Germinal center (tissue), 1 donor: ENCODE measurements around the gene TEP1.
"Not testable (repeated sequence)": the region's sequence is repeated elsewhere in the genome, so short reads cannot be mapped to it uniquely, and the experiment has no call there.

Experiments used
- DNase-seq: peaks from one replicate; pipeline ENCODE4 v3.0.0; 2012; ENCODE audit warnings: mixed read lengths, low spot score

TEP1 gene

GRCh38 chr14:20412876-20413743 is at the start of gene TEP1:
Gene TEP1 (minus strand): TSS chr14:20413501. CDS start chr14:20408439, 5,062 bp downstream.
- DNase-seq = peak; percentile 75

GRCh38 chr14:20461225-20462141 is 48.2 kb upstream of the TEP1 start, which contains the start of gene PIP4P1:
Gene PIP4P1 (minus strand): TSS chr14:20461434. CDS start chr14:20461325, 109 bp downstream.
- DNase-seq = peak; percentile 93

GRCh38 chr14:20460458-20461224 is 47.3 kb upstream of the TEP1 start:
- DNase-seq = peak; percentile 73

GRCh38 chr14:20458031-20458789 is 44.9 kb upstream of the TEP1 start:
- DNase-seq = no peak

GRCh38 chr14:20456971-20457370 is 43.7 kb upstream of the TEP1 start:
- no peak for DNase-seq

GRCh38 chr14:20455355-20456300 is 42.3 kb upstream of the TEP1 start:
- DNase-seq = peak; percentile 51

GRCh38 chr14:20454516-20455354 is 41.4 kb upstream of the TEP1 start, which contains the start of the genes APEX1 and OSGEP:
Gene APEX1 (plus strand): TSS chr14:20455226. CDS start chr14:20455646, 420 bp downstream.
Gene OSGEP (minus strand): TSS chr14:20454812. CDS start chr14:20454683, 129 bp downstream.
- DNase-seq = peak; percentile 97

- not testable (repeated sequence) for DNase-seq
Observed at GRCh38 chr14:20452831-20453230, 39.5 kb upstream of the TEP1 start.

GRCh38 chr14:20446889-20447288 is 33.6 kb upstream of the TEP1 start:
- no peak for DNase-seq

- not testable (repeated sequence) for DNase-seq
Observed at GRCh38 chr14:20443650-20444049, 30.3 kb upstream of the TEP1 start.

- DNase-seq = no peak
Observed at GRCh38 chr14:20441461-20441860, 28.2 kb upstream of the TEP1 start.

GRCh38 chr14:20440882-20441281 is 27.6 kb upstream of the TEP1 start:
- peak; percentile 40 for DNase-seq

GRCh38 chr14:20440465-20440864 is 27.2 kb upstream of the TEP1 start:
- no peak for DNase-seq

GRCh38 chr14:20438664-20439063 is 25.4 kb upstream of the TEP1 start:
- no peak for DNase-seq

- DNase-seq = no peak
Observed at GRCh38 chr14:20436363-20436755, 23.1 kb upstream of the TEP1 start.

GRCh38 chr14:20435582-20436362 is 22.5 kb upstream of the TEP1 start, which contains the start of gene KLHL33:
Gene KLHL33 (minus strand): TSS chr14:20436166. CDS start chr14:20435811, 355 bp downstream.
- no peak for DNase-seq

- DNase-seq = no peak
Observed at GRCh38 chr14:20434701-20435581, 21.6 kb upstream of the TEP1 start.
